ENCODE results near the gene PTPN11.
"Not testable (repeated sequence)": the region's sequence is repeated elsewhere in the genome, so short reads cannot be mapped to it uniquely, and the experiment has no call there.

The PTPN11 gene

GRCh38 chr12:112409064-112409905, 9.5 kb upstream of the PTPN11 start, which contains the start of gene RPL6:
RPL6 (minus strand) TSS chr12:112409605; CDS start chr12:112408656, 949 bp downstream.
- peak; percentile 87 for DNase-seq (ENCODE audit: low spot score)

- no peak for DNase-seq (ENCODE audit: low spot score)
These were observed 8.9 kb upstream of the PTPN11 start for GRCh38 chr12:112409906-112410244.

GRCh38 chr12:112413855-112414625, 4.7 kb upstream of the PTPN11 start:
- no peak for DNase-seq (ENCODE audit: low spot score)

- DNase-seq (ENCODE audit: low spot score), result not testable (repeated sequence)
These were observed 3.3 kb upstream of the PTPN11 start for GRCh38 chr12:112415457-112415856.

- no peak for DNase-seq (ENCODE audit: low spot score)
These were observed 507 bp upstream of the PTPN11 start for GRCh38 chr12:112418273-112418607.

GRCh38 chr12:112419297-112420133, 768 bp downstream of the PTPN11 start:
- peak; percentile 10 for DNase-seq (ENCODE audit: low spot score)

- no peak for DNase-seq (ENCODE audit: low spot score)
These were observed 2.0 kb downstream of the PTPN11 start for GRCh38 chr12:112420740-112421139.

- no peak for DNase-seq (ENCODE audit: low spot score)
These were observed 2.6 kb downstream of the PTPN11 start for GRCh38 chr12:112421363-112421762.

GRCh38 chr12:112422531-112422930, 3.8 kb downstream of the PTPN11 start:
- DNase-seq (ENCODE audit: low spot score), result no peak

GRCh38 chr12:112424126-112424525, 5.4 kb downstream of the PTPN11 start:
- DNase-seq (ENCODE audit: low spot score), result no peak

- DNase-seq (ENCODE audit: low spot score), result no peak
These were observed 7.0 kb downstream of the PTPN11 start for GRCh38 chr12:112425582-112426382.

- no peak for DNase-seq (ENCODE audit: low spot score)
These were observed 9.0 kb downstream of the PTPN11 start for GRCh38 chr12:112427760-112428159.

GRCh38 chr12:112430929-112431328, 12.2 kb downstream of the PTPN11 start:
- DNase-seq (ENCODE audit: low spot score), result no peak

- DNase-seq (ENCODE audit: low spot score), result no peak
These were observed 13.2 kb downstream of the PTPN11 start for GRCh38 chr12:112431965-112432364.

GRCh38 chr12:112433551-112433950, 14.8 kb downstream of the PTPN11 start:
- no peak for DNase-seq (ENCODE audit: low spot score)

- not testable (repeated sequence) for DNase-seq (ENCODE audit: low spot score)
These were observed 19.9 kb downstream of the PTPN11 start for GRCh38 chr12:112438645-112439044.

- no peak for DNase-seq (ENCODE audit: low spot score)
These were observed 21.0 kb downstream of the PTPN11 start for GRCh38 chr12:112439769-112440168.

- not testable (repeated sequence) for DNase-seq (ENCODE audit: low spot score)
These were observed 21.9 kb downstream of the PTPN11 start for GRCh38 chr12:112440653-112441052.

GRCh38 chr12:112443916-112444315, 25.2 kb downstream of the PTPN11 start:
- no peak for DNase-seq (ENCODE audit: low spot score)

GRCh38 chr12:112446008-112446725, 27.4 kb downstream of the PTPN11 start:
- DNase-seq (ENCODE audit: low spot score), result no peak

GRCh38 chr12:112447106-112447505, 28.4 kb downstream of the PTPN11 start:
- no peak for DNase-seq (ENCODE audit: low spot score)
